Omental fat pad (tissue), 4 donors: ENCODE measurements around the gene SPACA7. TPM values are rescaled to one million over a fixed set of nuclear protein-coding genes. Genes with fewer than 3 reads are reported as not detected.

Experiments used
- ATAC-seq: fragments of 150-250 bp; one replicate; pipeline ENCODE4 v1.9.1; 2016; ENCODE audit warnings: mild to moderate bottlenecking, moderate library complexity; ENCODE audit not compliant: low FRiP score
- DNase-seq: peaks from one replicate; pipeline ENCODE4 v3.0.0-alpha.2; 2019; ENCODE audit warnings: low spot score
- total RNA-seq, 4 donors: library from RNA; depleted of rRNA; stranded (reverse); fragments of >200 nt; gene quantifications; one replicate each; pipeline ENCODE4 v1.1.0, GENCODE V29; 2016
- TF ChIP-seq, protein P1 (sequence below), 3 donors: fragments of 450-650 bp; IDR thresholded peaks; one replicate each; pipeline ENCODE4 v1.5.1; 2016 to 2017; ENCODE audit warnings: antibody characterized with exemption in 3 of 3, mild to moderate bottlenecking in 3 of 3, moderate library complexity in 2 of 3

Gene SPACA7
- total RNA-seq, 4 donors from 2014 or later, result not detected

DNA sequence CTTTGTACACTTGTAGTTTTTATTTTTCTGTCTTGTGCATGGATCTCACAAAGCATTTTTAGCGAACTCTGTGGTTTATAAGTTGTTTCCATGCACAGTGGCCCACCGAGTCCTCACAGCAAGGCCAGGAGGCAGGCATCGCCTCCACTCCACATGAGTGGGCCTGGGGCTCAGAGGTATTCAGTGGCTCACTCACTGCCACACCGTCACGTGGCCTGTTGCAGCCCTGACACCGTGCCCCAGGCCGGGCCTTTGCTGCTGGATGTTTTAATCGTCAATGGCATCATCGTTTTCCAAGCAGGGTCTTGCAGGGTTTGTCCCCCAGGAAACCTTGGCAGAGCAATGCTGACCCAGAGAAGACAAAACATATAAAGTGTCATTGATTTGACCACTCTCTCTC, 59.8 kb downstream of the SPACA7 start:
- TF ChIP-seq, protein P1, sequence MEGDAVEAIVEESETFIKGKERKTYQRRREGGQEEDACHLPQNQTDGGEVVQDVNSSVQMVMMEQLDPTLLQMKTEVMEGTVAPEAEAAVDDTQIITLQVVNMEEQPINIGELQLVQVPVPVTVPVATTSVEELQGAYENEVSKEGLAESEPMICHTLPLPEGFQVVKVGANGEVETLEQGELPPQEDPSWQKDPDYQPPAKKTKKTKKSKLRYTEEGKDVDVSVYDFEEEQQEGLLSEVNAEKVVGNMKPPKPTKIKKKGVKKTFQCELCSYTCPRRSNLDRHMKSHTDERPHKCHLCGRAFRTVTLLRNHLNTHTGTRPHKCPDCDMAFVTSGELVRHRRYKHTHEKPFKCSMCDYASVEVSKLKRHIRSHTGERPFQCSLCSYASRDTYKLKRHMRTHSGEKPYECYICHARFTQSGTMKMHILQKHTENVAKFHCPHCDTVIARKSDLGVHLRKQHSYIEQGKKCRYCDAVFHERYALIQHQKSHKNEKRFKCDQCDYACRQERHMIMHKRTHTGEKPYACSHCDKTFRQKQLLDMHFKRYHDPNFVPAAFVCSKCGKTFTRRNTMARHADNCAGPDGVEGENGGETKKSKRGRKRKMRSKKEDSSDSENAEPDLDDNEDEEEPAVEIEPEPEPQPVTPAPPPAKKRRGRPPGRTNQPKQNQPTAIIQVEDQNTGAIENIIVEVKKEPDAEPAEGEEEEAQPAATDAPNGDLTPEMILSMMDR (IDR thresholded peaks at IDR 0.05), result no peak
- DNase-seq (no peak), ATAC-seq (no peak)

DNA sequence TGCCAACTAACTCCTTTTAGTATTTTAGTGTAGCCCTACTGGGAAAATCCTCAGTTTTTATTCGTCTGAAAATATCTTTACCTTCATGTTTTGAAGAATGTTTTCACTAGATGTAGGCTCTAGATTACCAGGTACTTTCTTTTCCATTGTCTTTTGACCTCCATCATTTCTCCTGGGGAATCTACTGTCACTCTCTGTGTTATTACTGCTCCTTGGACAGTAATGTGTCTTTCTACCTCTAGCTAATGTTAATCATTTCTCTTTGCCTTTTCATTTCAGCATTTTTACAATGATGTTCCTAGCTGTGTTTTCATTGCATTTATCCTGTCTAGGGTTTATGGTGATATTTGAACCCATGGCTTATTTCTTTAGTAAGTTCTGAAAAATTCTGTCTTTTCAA, 61.9 kb downstream of the SPACA7 start:
- ATAC-seq (no peak), DNase-seq (no peak)
- TF ChIP-seq, protein P1 (IDR thresholded peaks at IDR 0.05), result no peak

DNA sequence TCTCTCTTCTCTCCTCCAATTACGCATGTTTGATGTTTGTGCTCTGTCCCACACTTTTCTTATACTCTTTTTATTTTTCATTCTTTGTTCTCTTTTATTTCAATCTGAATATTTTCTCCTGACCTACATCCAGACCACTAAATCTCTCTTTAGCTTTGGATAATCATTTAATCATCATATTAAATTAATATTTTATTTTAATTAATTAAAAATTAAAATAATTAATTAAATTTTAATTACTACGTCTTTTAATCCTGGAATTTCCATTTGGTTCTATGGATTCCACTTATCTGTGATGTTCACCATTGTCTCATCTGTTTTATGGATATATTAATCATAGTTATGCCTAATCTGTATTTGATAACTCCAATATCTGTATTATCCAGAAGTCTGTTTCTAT, 62.4 kb downstream of the SPACA7 start:
- ATAC-seq (no peak), DNase-seq (no peak)
- TF ChIP-seq, protein P1 (IDR thresholded peaks at IDR 0.05), result no peak

DNA sequence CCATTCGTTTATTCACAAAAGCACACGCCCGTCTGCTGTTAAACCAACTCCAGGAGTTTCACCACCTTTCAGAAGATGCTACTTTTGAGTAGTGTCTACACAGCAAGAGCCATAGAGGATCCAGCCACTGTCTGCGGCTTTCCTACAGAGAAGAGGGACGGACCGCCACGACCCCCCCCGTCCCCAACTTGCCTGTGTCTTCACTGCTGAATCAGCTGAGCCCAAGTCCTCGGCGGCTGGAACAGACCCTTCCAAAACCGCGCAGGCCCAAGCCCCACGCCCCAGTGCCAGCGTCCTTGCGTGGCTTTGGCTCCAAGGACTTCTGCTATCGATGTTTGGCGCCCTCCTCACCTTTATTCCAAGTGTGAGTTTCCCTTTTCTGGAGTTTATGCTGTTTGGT, 65.1 kb downstream of the SPACA7 start:
- DNase-seq (no peak), ATAC-seq (no peak)
- TF ChIP-seq, protein P1 (IDR thresholded peaks at IDR 0.05), result no peak

DNA sequence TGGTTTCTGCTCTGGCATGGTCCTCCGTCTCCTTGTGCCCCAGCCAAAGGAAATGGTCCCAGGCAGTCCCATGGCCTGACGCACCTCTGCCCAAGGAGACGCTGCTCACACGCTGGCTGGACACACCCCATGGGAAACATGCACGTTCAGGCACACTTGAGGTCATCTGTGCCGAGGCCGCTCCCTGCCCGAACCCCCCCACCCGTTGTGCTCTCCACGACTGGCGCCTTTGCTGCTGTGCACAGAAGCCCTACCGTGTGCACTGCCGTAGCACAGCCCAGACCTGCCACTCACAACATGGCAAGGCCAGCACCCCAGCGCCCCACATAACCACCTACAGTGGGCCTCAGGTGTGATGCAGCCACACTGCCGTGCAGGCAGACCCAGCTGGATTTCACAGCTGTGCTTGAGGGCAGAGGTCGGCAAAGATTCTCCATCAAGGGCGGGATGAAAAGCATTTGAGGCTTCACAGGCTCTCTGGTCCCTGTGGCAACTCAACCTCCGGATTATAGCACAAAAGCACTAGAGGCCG, 65.7 kb downstream of the SPACA7 start:
- TF ChIP-seq, protein P1 (IDR thresholded peaks at IDR 0.05), result no peak
- no peak for DNase-seq
- ATAC-seq, result no peak

DNA sequence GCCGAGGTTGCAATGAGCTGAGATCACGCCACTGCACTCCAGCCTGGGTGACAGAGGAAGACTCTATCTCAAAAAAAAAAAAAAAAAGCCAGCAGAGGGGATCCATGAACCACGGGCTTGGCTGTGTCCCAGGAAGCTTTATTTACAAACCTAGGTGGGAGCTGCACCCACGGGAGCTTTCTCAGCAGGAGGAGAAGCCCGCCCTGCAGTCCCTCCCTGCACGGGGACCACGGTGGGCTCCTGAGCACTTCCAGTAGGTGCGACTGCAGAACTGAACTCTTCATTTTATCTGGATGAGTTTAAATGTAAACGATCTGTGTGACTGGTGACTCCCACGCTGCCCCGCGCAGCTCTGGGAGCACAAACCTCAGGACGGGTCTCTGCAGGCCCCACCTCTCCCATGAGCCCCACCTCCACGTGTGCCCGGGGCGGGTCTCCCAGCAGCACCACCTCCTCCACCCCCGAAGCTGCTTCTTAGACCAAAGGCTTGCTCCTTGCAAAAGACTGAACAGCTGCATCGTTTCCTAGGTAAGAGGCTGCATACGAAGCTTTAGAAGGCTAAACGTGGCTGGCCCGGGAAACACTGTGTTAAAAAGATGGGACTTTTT, 66.4 kb downstream of the SPACA7 start:
- TF ChIP-seq, protein P1 (IDR thresholded peaks at IDR 0.05), result no peak
- ATAC-seq, result no peak
- DNase-seq, result no peak
